Glutamatergic neuron (in vitro differentiated cells): Measurements from ENCODE around the gene CD47. TPM values are rescaled to one million over a fixed set of nuclear protein-coding genes. Genes with fewer than 3 reads are reported as not detected.

ENCODE experiments used
- DNase-seq: peaks from one replicate; pipeline ENCODE4 v3.0.0; 2022
- H3K27ac Mint-ChIP-seq: one replicate; pipeline ENCODE4 v1.8.0; 2020; ENCODE audit warnings: mild to moderate bottlenecking, mixed read lengths, inconsistent platforms; ENCODE audit not compliant: unreplicated experiment
- H3K27me3 Mint-ChIP-seq: one replicate; pipeline ENCODE4 v1.8.0; 2020; ENCODE audit warnings: mild to moderate bottlenecking, moderate library complexity, mixed read lengths, inconsistent platforms; ENCODE audit not compliant: unreplicated experiment
- H3K36me3 Mint-ChIP-seq: one replicate; pipeline ENCODE4 v1.8.0; 2020; ENCODE audit warnings: mild to moderate bottlenecking, mixed read lengths, inconsistent platforms; ENCODE audit not compliant: unreplicated experiment
- H3K4me1 Mint-ChIP-seq: one replicate; pipeline ENCODE4 v1.8.0; 2020; ENCODE audit warnings: mild to moderate bottlenecking, low read depth, mixed read lengths, inconsistent platforms; ENCODE audit not compliant: unreplicated experiment
- H3K4me3 Mint-ChIP-seq: one replicate; pipeline ENCODE4 v1.8.0; 2020; ENCODE audit warnings: mild to moderate bottlenecking, mixed read lengths, inconsistent platforms; ENCODE audit not compliant: unreplicated experiment
- H3K9me3 Mint-ChIP-seq: one replicate; pipeline ENCODE4 v1.8.0; 2020; ENCODE audit warnings: mild to moderate bottlenecking, moderate library complexity, mixed read lengths, inconsistent platforms; ENCODE audit not compliant: unreplicated experiment
- total RNA-seq: library from RNA; stranded (reverse); fragmentation: NEBNext Ultra II Directional; extraction: Animal tissue kit (Norgen Biotek cat#: 25700); gene quantifications from one replicate; pipeline ENCODE4 v1.2.1, GENCODE V29; 2021; ENCODE audit not compliant: unreplicated experiment
- TF ChIP-seq, protein P1 (sequence below): fragments of 200-600 bp; sonication (generic); IDR thresholded peaks from one replicate; pipeline ENCODE4 v1.5.0; 2021; ENCODE audit not compliant: partially characterized antibody, unreplicated experiment

CD47 gene
- total RNA-seq, 1 donor from 2014 or later = 507 TPM

DNA sequence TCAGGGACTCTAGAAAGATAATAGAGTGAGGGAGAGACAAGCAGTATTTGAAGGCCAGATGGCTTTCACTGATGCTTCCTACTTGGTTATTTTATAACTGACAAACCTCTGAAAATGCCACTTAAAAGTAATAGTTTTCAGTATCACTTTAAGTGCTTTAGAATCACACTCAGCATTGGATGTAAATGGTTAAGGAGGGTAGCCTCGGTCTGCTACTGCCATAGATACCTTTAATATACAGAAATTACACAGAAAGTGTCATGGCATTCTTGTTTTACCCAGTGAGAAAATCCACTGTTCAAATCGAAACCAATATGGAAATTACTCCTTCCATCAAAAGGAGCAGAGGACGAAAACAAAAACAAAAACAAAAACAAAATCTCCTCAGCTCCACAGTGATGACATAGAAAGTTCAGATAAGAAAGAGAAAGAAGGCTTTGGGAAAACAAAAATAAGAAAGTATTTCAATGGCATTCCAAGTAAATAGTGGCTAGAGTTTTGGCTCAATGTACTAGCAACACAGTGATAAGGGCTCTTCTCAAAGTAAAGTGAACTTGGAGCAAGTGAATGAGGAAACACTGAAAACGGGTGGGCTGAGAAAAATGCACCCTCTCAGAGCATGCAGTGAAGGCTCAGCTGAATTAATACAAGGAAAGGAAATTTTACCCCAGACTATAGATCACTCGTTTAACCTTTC, 43.2 kb upstream of the CD47 start:
- H3K27ac Mint-ChIP-seq = no peak overlapping the region
- no peaks in the 10 kb centered on the region for H3K4me1 Mint-ChIP-seq

DNA sequence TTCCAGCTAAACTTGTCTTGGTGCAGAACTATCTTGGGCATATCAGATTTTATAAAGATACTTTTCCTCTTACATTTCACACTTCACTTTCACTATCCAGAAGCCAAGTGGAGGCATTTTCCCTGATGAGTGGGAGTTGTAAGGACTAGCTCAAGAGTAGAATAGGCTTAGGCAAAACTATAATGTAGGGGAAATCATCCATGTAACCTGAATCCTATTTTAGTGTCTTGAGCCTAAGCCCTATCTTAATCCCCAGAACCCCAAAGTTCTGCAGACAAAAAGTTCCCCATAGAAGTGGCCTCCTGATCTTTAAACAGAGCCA, 42.2 kb upstream of the CD47 start:
- Mint-ChIP-seq H3K9me3 (no peaks in the 10 kb centered on the region), H3K27me3 (no peaks in the 10 kb centered on the region), H3K27ac (no peak overlapping the region), H3K4me3 (no peak overlapping the region), H3K4me1 (no peaks in the 10 kb centered on the region), H3K36me3 (no peaks in the 10 kb centered on the region)
- TF ChIP-seq, protein P1, sequence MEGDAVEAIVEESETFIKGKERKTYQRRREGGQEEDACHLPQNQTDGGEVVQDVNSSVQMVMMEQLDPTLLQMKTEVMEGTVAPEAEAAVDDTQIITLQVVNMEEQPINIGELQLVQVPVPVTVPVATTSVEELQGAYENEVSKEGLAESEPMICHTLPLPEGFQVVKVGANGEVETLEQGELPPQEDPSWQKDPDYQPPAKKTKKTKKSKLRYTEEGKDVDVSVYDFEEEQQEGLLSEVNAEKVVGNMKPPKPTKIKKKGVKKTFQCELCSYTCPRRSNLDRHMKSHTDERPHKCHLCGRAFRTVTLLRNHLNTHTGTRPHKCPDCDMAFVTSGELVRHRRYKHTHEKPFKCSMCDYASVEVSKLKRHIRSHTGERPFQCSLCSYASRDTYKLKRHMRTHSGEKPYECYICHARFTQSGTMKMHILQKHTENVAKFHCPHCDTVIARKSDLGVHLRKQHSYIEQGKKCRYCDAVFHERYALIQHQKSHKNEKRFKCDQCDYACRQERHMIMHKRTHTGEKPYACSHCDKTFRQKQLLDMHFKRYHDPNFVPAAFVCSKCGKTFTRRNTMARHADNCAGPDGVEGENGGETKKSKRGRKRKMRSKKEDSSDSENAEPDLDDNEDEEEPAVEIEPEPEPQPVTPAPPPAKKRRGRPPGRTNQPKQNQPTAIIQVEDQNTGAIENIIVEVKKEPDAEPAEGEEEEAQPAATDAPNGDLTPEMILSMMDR = no peak
- DNase-seq = no peak

More for the DNA sequence above, 43.2 kb upstream of the CD47 start:
- no peaks in the 10 kb centered on the region for H3K9me3 Mint-ChIP-seq
- H3K36me3 Mint-ChIP-seq = no peaks in the 10 kb centered on the region
- TF ChIP-seq, protein P1 = no peak
- no peak overlapping the region for H3K4me3 Mint-ChIP-seq
- no peaks in the 10 kb centered on the region for H3K27me3 Mint-ChIP-seq
- no peak for DNase-seq

DNA sequence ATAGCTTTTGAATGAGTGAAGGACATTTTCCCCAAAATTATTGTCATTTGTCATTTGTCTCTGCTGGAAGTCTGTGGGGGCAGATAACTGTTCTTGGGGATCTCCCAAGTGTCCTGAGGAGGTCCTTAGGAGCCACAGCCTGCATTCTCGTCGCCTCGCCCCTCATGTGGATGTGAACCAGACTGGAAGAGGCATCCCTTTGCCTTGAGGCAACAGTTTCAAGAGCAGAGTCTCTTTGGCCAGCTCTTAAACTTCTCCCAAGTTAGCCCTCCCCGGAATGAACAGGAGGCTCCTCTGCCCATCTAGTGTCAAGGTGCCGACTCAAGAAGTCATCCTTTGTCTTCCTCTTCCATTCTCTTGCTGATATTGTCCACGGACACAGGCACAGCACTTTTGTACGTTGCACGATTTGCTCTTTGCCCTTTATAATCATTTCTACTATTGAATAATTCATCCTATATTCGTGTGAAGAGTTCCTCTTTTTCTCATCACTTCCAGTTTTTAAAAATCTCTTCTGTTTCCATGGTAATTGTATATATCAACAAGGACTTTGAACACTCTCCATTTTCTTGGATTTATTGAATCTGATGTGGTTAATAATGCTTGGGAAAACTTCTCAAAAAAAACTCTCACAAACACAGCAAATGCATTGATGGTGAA, 40.8 kb upstream of the CD47 start:
- no peaks in the 10 kb centered on the region for H3K27me3 Mint-ChIP-seq
- H3K9me3 Mint-ChIP-seq = no peaks in the 10 kb centered on the region
- H3K4me3 Mint-ChIP-seq = no peak overlapping the region
- no peak overlapping the region for H3K27ac Mint-ChIP-seq
- no peak for DNase-seq
- TF ChIP-seq, protein P1 = no peak
- H3K36me3 Mint-ChIP-seq = no peaks in the 10 kb centered on the region
- H3K4me1 Mint-ChIP-seq = no peaks in the 10 kb centered on the region

DNA sequence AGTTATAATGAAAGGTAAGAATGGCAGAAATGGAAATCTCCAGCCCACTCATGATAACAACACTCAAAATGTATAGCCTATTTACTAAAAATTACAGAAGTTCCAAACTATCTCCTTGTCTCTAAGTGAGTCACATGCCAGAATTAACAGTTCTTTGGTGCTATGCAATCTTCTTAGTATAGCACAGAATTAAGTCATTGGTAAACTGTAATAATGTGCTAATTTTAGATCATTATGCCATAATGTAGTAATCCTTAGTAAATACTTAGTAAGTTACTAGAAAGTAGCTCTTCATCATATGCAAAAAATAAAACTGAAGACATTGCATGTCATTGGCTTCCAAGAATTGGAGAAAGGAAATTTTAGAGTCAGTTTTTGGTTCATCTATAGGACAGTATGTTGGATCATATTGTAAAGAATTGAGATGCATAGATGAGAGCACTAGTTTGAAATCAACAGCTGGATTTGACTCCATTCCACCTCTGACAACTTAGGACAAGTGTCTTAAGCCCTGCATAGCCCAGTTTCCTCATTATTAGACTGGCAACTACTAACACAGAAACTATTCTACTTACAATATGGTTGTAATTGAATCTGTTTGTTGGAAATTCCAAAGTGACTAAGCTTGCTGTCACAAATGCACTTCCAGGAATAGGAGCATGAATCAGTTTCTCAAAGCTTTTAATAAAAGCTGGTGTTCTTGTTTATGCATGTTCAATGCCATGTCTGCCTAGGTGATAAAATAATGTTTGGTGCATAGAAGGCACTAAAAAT, 40.1 kb upstream of the CD47 start:
- no peaks in the 10 kb centered on the region for H3K27me3 Mint-ChIP-seq
- no peaks in the 10 kb centered on the region for H3K36me3 Mint-ChIP-seq
- H3K9me3 Mint-ChIP-seq = no peaks in the 10 kb centered on the region
- TF ChIP-seq, protein P1 = no peak
- H3K27ac Mint-ChIP-seq = no peak overlapping the region
- no peak overlapping the region for H3K4me3 Mint-ChIP-seq
- H3K4me1 Mint-ChIP-seq = peaks cover 2% of the 10 kb centered on the region
- DNase-seq = no peak

DNA sequence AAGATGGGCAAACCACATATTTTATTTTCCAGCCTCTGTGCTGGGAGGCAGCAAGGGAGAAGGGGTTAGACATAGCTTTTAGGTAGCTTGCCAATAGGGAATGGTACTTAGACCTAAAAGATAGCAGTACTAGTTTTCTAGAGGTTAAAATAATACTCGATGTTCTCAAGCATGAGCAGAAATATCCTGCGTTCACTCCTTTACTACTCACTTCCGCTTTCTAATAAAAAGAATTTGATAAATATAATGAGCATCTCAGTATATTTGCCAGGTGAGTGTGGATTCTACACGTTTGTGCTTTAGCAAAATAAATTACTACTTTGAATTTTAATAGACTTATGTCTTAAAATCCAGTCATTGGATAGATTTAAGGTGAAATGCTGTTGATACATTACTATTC, 39.4 kb upstream of the CD47 start:
- no peaks in the 10 kb centered on the region for H3K9me3 Mint-ChIP-seq
- H3K36me3 Mint-ChIP-seq = no peaks in the 10 kb centered on the region
- no peak overlapping the region for H3K27ac Mint-ChIP-seq
- H3K4me3 Mint-ChIP-seq = no peak overlapping the region
- no peak for DNase-seq
- peaks cover 6% of the 10 kb centered on the region for H3K4me1 Mint-ChIP-seq
- TF ChIP-seq, protein P1 = no peak
- H3K27me3 Mint-ChIP-seq = no peaks in the 10 kb centered on the region
